ENCODE results near the gene ZNF367. TPM values are rescaled to one million over a fixed set of nuclear protein-coding genes. Genes with fewer than 3 reads are reported as not detected.

The ZNF367 gene
- total and polyA plus RNA-seq, 2 of the 4 experiments (the other 2 are of a cell fraction) = 1.1 to 2.7 TPM

DNA sequence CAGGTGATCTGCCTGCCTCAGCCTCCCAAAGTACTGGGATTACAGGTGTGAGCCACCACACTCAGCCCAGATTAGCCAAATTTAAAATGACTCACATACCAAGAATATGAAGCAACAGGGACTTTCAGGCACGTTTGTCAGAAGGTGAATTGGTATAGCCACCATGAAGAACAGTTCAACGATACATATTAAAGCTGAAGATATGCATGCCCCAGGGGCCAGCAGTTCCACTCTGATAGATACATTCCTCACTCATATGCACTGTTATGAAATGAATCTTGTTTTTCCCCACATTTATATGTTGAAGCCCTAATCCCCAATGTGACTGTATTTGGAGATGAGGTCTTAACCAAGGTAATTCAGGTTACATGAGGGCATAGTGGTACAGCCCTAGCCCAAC, 57.2 kb downstream of the ZNF367 start:
- Histone ChIP-seq H3K4ac (ENCODE audit: low read depth, low read length) (no peak overlapping the region), H2BK20ac (ENCODE audit: low read depth, low read length) (no peak overlapping the region), H4K5ac (ENCODE audit: low read depth, low read length) (no peak overlapping the region), H3K4me3 (ENCODE audit: insufficient read depth, low read depth, low read length) (no peak overlapping the region), H2AFZ (replicated peaks; ENCODE audit: low read length, poor library complexity) (no peak overlapping the region), H3K4me1 (ENCODE audit: control insufficient read depth, insufficient read depth, low read length) (no peaks in the 10 kb centered on the region), H2AK9ac (replicated peaks; ENCODE audit: low read depth, low read length, poor library complexity) (no peak overlapping the region), H3K23ac (ENCODE audit: low read depth, low read length) (no peak overlapping the region), H4K8ac (ENCODE audit: low read depth in 2 of 2, low read length in 2 of 2) (no peak overlapping the region), H3K27me3 (ENCODE audit: control insufficient read depth, insufficient read depth, low read length) (no peaks in the 10 kb centered on the region), H3K79me1 (ENCODE audit: low read depth in 1 of 2, low read length in 2 of 2) (no peaks in the 10 kb centered on the region), H3K9me1 (ENCODE audit: insufficient read depth, low read length) (0 out of 2 replicates have a peak, but pooled peaks cover 2% of the 10 kb centered on the region), H3K18ac (ENCODE audit: low read depth, low read length) (no peak overlapping the region), H2BK5ac (ENCODE audit: low read depth, low read length, poor library complexity, severe bottlenecking) (no peak overlapping the region), H3K9ac (ENCODE audit: low read depth, low read length) (no peak overlapping the region), H3K56ac (ENCODE audit: extremely low read depth, insufficient read depth, low read length) (no peak overlapping the region), H3K36me3 (ENCODE audit: control insufficient read depth, insufficient read depth, low read length) (peaks cover 8% of the 10 kb centered on the region), H3K9me3 (ENCODE audit: control insufficient read depth, insufficient read depth, low read length) (no peaks in the 10 kb centered on the region), H3K14ac (replicated peaks; ENCODE audit: low read depth, low read length) (no peak overlapping the region), H3K4me2 (ENCODE audit: low read depth, low read length) (no peak overlapping the region), H2BK120ac (ENCODE audit: low read depth, low read length) (no peak overlapping the region), H3K27ac (ENCODE audit: insufficient read depth, low read length) (no peak overlapping the region), H4K91ac (ENCODE audit: insufficient read depth, low read depth, low read length) (no peak overlapping the region), H2AK5ac (ENCODE audit: low read depth, low read length) (no peak overlapping the region), H2BK15ac (ENCODE audit: low read depth, low read length) (no peak overlapping the region), H4K20me1 (ENCODE audit: insufficient read depth, low read length) (no peaks in the 10 kb centered on the region)
- in situ Hi-C loops (cut with MboI; ENCODE audit: low sequenced_read_pairs) = no loop called here
- DNase-seq (no peak), ATAC-seq (ENCODE audit: low read depth) (no peak)
- CTCF ChIA-PET = no interaction called here
- dilution Hi-C loops (cut with HindIII; ENCODE audit: low sequenced_read_pairs, unreplicated experiment) = no loop called here
- POLR2A ChIA-PET (ENCODE audit: unreplicated experiment) = no interaction called here
- WGBS, 2 experiments (ENCODE audit: extremely low coverage in 2 of 2, insufficient read length in 1 of 2) = no CpG with 5 or more reads among the region's 2 CpGs
- no TSS peak for BruUV-seq (replicated peaks)
- intact Hi-C loops (cut with micrococcal nuclease) = no loop called here
- TF ChIP-seq NFE2L2 (IDR thresholded peaks at IDR 0.05; ENCODE audit: low read depth, low read length) (no peak), POLR2A (IDR thresholded peaks at IDR 0.05; ENCODE audit: low read depth, low read length) (no peak), MXI1 (IDR thresholded peaks at IDR 0.05; ENCODE audit: borderline replicate concordance, low read depth, low read length) (no peak), RCOR1 (IDR thresholded peaks at IDR 0.05; ENCODE audit: insufficient replicate concordance, low read length) (no peak), SMC3 (IDR thresholded peaks at IDR 0.05; ENCODE audit: low read depth, low read length) (no peak), BHLHE40 (IDR thresholded peaks at IDR 0.05; ENCODE audit: low read depth, low read length) (no peak), RAD21 (IDR thresholded peaks at IDR 0.05; ENCODE audit: low read length) (no peak), MAFK (IDR thresholded peaks at IDR 0.05; ENCODE audit: low read depth, low read length) (no peak), MAZ (IDR thresholded peaks at IDR 0.05; ENCODE audit: borderline replicate concordance, low read depth, low read length) (no peak), FOS (IDR thresholded peaks at IDR 0.05; ENCODE audit: low read depth, low read length) (no peak), RFX5 (IDR thresholded peaks at IDR 0.05; ENCODE audit: low read depth, low read length) (no peak)
- TF ChIP-seq, protein P1, sequence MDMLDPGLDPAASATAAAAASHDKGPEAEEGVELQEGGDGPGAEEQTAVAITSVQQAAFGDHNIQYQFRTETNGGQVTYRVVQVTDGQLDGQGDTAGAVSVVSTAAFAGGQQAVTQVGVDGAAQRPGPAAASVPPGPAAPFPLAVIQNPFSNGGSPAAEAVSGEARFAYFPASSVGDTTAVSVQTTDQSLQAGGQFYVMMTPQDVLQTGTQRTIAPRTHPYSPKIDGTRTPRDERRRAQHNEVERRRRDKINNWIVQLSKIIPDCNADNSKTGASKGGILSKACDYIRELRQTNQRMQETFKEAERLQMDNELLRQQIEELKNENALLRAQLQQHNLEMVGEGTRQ (IDR thresholded peaks at IDR 0.05; ENCODE audit: low read depth, low read length) = no peak
- TF ChIP-seq, protein P2, sequence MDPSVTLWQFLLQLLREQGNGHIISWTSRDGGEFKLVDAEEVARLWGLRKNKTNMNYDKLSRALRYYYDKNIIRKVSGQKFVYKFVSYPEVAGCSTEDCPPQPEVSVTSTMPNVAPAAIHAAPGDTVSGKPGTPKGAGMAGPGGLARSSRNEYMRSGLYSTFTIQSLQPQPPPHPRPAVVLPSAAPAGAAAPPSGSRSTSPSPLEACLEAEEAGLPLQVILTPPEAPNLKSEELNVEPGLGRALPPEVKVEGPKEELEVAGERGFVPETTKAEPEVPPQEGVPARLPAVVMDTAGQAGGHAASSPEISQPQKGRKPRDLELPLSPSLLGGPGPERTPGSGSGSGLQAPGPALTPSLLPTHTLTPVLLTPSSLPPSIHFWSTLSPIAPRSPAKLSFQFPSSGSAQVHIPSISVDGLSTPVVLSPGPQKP (IDR thresholded peaks at IDR 0.05; ENCODE audit: borderline replicate concordance, low read depth, low read length) = no peak
- TF ChIP-seq, protein P3, sequence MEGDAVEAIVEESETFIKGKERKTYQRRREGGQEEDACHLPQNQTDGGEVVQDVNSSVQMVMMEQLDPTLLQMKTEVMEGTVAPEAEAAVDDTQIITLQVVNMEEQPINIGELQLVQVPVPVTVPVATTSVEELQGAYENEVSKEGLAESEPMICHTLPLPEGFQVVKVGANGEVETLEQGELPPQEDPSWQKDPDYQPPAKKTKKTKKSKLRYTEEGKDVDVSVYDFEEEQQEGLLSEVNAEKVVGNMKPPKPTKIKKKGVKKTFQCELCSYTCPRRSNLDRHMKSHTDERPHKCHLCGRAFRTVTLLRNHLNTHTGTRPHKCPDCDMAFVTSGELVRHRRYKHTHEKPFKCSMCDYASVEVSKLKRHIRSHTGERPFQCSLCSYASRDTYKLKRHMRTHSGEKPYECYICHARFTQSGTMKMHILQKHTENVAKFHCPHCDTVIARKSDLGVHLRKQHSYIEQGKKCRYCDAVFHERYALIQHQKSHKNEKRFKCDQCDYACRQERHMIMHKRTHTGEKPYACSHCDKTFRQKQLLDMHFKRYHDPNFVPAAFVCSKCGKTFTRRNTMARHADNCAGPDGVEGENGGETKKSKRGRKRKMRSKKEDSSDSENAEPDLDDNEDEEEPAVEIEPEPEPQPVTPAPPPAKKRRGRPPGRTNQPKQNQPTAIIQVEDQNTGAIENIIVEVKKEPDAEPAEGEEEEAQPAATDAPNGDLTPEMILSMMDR (conservative IDR thresholded peaks at IDR 0.05; ENCODE audit: low read depth, low read length) = no peak

All from IMR-90 (cell line).